GM18858 (cell line): ENCODE measurements around the gene EPN2.

Experiments
- ATAC-seq: cut with Tn5 transposase; IDR thresholded peaks from one replicate; pipeline ENCODE4 v1.9.1; 2021; ENCODE audit not compliant: unreplicated experiment

The EPN2 gene

DNA sequence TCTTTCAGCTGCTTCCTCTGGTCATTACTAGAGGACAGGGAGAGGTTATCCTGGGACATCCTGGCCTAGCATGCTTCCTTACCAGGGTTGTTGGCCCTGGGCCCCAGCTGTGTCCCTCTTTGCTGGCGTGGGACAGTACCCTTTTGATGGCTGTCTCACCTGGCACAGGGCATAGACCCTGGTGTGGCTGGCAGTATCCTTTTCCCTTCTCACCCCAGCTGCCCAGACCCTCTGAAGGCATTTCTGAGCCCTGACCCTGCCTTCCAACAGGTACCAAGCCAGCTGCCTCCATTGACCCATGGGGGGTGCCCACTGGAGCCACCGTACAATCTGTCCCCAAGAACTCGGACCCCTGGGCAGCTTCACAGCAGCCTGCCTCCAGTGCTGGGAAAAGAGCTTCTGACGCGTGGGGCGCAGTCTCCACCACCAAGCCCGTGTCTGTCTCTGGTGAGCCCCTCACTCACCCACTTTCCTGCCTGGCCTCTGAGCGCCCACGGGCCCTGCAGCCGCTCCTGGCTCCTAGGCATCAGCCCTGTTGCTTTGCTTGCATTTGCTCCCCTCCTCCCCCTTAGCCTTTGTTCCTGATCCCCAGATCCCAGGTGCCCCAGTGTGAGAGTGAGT is 91.4 kb downstream of the EPN2 start:
- no peak for ATAC-seq

DNA sequence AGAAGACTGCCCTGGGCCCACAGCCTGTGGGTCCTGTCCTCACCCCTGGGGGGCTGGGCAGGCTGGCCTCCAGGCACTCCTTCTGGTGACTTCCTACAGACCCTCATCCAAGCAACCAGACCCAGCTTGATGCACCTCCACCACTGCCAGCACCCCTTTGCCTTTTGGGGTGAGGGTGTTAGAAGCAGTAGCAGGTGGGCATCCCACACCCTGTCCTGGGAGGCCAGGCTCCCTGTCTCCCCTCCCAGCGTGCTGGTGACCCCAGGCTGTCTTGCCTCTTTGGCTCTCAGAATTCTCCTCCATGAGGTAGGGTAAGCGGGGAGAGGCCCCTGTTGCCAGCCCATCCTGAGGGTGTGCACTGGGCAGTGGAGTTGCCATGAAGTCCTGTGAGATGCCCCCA is 92.0 kb downstream of the EPN2 start:
- no peak for ATAC-seq

DNA sequence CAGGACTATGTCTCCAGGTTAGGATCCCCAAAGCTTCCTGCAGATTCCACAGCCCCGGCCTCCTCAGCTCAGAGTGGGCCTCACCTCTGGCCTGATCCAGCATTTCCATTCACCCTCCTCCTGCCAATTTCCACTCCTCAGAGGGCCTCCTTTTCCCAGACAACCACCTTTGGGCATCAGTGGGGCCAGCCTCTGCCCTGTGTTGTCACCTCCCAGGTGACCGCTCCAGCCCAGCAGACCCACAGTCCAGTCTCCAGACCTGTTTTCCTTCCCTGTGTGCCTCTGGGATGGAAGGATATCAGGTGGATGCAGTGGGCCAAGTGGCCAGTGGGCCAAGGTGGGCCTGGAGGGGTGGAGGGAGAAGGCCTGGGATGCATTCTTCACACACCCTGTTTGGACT is 92.7 kb downstream of the EPN2 start:
- ATAC-seq: no peak

DNA sequence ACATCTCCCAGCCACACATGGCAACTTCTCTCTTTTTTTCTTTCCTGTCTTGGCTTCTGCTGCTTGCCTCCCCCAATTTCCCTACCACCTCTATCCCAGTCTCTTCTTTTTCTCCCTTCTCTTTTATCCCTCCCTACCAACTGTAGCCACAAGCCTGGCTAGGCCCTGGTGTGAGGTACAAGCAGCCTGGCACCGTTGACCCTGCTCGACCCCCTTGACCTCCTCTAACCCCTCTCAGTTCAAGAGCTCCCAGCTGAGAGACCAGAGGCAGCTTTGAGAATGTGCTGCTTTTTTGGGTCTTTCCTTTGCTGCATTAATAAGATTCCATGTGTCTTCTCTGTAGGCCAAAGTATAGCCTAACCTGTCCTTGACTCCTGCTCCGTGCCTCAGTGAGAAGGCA is 93.1 kb downstream of the EPN2 start:
- no peak for ATAC-seq

DNA sequence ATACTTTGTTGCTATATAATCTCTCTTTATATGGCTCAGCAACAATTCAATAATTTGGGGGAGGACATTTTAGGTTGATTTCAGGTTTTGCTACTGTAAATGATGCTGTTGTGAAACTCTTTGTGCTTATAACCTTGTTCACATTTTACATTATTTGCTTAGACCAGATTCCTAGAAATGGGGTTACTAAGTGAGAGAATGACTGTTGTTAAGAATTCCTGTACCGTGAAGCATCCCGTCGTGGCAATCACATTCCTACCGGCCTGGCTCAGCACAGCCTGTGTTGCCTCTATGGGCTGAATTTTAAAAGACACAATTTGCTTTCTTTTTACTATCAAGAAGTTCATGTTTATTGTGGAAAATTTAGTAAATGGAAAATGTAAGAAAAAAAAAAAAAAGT is 94.0 kb downstream of the EPN2 start:
- no peak for ATAC-seq

DNA sequence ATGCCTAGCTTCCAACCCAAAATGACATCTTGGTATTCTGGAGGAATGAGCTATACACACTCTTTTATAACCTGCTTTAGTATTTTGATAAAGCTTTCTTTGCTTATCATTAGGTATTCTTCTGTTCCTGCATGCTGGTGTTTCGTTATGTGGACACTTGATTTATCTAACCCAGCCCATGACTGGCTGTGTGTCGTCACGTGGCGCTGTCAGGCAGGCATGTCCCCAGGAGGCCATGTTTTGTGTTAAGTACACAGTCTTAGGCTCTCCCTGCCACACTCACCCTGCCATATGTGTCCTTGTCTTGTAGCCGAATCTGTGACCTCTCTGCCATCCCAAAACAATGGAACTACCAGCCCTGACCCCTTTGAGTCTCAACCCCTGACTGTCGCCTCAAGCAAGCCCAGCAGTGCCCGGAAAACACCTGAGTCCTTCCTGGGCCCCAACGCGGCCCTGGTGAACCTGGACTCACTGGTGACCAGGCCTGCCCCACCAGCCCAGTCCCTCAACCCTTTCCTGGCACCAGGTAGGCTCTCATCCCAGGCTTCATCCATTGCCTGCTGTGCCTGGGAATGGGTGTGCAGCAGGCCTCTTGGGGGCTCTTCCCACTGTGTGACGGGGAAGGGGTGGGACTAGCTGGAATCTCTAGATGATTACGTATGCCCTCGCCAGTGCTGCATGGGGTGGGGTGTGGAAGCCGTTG is 94.5 kb downstream of the EPN2 start:
- no peak for ATAC-seq

DNA sequence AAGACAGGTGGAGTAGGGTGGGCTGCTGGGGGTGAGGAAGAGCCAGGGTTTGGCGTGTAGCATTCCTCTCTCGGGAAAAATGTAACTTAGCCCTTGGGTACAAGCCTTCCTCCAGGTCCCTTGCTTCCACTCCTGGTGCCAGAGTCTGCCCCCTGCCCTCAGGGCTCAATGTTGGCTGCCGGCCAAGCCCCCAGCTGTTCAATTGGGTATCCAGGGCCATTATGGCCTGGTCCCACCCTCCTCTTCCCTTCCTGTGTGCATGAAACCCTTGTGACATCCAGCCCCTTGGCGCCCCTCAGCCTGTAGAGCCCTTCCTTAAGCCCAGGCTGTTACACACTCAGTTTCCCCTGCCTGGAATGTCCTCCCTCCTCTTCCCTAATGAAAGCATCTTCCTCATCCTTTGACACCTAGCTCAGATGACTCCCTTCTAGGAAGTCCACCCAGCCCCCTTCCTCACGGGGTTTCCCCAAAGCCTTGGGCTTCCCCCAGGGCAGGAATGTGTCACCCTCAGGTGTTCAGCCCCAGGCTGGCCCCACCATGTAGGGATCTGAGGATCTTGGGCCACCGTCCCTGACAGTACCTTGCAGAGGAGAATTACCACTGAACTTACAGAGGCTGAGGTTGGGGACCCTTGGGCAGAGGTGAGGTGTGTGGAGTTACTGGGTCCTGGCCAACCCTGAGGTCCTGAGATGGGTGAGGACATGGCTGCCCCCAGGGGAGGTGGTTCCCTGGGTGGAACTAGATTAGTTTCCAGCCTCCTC is 95.4 kb downstream of the EPN2 start:
- ATAC-seq: no peak

DNA sequence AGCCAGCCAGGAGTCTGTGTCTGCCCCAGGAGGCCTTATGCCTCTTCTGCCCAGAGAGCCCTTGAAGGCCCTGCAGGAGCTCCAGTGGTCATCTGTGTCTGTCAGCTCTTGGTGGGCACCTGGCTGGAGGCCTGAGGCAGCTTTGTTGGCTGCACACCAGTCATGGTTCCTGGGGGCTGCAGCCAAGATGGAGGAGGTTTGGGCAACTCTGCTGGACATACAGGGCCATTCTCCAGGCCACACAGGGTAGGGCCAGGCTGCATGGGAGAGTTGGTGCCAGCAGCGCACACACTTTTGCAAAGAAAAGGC is 95.9 kb downstream of the EPN2 start:
- no peak for ATAC-seq

DNA sequence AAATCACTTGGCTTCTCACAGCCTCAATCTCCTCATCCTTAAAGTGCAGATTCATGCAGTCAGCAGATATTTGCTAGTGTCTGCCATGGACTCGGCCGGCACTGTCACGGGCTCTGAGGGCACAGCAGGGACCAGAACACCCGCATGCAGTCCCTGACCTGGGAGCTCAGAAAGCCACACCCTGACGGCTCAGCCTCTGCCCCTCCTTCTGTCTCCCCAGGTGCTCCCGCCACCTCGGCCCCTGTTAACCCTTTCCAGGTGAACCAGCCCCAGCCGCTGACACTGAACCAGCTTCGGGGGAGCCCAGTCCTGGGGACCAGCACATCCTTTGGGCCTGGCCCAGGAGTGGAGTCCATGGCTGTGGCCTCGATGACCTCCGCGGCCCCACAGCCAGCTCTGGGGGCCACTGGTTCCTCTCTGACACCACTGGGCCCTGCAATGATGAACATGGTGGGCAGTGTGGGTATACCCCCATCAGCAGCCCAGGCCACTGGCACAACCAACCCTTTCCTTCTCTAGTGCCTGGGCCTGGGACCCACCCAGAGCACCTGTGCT is 96.6 kb downstream of the EPN2 start:
- no peak for ATAC-seq

DNA sequence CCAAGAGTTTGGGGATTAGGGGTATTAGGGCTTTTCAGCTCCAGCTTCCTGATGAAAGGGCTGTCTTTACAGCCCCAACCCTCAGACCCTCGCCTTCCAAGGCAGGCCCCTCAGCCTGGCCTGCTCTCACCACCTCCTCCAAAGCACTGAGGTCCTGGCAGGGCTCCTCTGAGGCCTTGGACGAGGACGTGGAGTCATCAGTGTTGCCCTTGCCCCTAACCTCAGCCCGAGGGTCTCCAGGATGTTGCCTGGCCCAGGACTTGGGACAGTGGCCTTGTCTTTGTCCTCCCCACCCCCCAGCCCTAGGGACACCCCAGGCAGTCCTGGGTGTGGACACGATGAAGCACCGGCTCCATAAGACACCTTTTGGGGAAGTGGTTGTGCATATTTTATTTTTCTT is 97.2 kb downstream of the EPN2 start:
- ATAC-seq: no peak

DNA sequence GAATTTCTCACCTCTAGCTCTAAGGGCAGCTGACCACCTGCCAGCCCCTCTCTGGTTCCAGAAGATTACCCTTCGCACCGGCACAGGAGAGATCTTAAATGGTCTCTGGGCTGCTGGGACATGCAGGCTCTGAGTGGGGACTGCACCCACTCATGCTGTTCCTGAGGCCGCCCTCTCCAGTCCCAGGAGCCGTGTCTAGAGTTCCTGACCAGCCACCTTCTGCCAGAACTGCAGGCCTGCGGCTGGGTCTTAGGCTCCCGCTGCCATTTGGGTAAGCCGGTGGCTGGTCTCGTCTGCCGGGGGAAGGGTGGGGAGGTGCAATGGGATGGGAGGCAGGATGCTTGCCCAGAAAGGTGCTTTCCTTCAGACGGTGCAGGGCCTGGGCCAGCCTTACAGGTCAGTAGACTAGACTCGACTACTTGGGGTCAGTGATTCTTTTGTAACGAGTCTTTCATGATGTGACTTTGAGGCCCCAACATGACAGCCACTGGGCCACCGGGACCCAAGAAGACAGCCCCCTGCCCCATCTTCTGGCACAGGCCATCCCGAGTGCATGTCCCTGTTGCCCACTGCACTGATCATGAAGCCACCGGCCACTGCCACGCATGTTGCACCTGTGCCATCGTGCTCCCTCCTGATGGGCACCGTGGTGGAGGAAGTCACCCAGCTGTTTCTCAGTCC is 98.9 kb downstream of the EPN2 start:
- no peak for ATAC-seq

DNA sequence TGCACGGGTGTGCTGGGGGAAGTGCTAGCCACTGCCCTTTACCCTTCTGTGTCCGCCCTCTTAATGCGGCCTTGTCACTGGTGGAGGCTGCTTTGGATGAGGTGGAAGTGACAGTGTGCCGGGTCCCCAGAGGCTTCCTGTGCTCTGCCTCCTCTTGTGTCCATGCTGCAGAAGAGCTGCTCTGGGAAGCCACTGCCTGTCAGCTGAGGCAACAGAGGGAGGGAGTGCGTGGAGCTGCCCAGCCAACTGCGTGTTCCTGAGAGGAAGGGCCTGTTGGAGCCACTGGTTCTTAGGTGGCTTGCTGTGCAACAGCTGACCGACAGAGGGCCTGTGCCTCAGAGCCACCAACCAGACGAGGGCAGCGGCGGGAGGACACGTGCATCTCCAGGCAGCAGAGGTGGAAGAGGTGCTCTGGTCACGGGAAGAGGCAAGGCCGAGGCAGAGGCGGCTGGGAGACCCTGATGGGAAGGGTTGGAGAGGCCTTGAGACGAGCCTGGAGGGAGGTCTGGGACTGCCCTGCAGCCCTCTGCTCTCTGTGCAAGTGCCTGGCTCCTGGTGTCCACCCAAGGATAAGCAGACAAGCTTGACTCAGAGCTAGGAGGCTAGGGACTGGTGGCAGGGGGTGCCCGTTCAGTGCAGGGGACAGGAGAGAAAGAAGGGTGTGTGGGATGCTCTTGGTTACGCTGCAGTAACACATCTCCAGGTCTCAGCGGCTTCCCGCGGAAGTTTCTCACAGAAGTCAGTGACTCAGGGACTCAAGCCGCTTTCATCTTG is 100.0 kb downstream of the EPN2 start:
- no peak for ATAC-seq

DNA sequence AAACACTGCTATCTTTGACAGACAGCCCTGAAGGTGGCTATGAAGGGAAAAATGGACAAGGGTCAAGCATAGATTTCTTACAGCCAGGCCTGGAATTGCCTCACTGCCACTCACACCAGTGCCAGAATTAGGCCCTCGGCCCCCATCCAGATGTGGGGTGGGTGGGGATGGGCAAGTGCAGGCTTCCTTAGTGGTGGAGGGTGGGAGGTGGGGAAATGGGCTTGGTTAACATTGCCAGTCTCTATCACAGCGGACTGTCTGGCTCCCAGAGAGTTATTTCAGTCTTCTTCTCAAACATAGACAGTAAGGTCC is 100.5 kb downstream of the EPN2 start:
- ATAC-seq: no peak

DNA sequence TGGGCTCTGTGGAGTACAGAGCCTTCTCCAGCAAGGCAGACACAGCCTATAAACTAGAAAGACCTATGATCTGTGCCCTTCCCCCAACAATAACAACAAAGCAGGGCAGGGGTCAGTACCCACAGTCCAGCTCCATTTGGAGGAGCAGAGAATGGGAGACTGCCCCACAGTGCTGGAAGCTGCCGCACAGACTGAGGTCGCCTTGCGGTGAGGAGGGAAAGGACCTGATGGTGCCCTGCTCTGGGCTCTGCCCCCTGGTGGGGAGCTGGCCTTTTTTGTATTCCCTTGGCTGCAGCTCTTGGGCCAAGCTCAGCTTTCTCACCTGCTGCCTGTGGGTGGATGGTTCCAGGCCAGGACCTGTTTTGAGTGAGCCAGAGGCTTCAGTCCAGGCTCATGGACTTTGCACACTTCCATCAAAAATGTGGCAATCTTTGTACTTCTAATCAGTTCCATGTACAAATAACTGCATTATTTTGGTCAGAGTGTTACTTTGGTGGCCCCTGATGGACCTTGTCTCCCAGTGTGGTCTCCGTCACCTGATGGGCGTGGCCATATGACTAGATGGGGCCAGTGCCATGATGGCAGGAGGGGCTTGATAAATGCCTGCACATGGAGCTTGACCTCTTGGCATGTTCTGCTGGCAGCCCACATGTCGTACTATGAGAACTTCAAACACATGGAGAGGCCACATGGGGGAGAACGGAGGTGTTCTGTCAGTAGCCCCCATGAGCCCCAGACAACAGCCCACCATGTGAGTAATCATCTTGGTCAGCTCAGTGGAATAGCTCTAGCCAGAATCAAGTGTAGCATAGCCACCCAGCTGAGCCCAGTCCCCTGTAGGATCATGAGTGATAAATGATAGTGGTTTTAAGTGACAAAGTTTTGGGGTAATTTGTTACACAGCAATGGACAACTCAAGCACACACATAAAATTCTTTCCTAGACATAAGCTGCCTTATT is 101.1 kb downstream of the EPN2 start:
- ATAC-seq: no peak

DNA sequence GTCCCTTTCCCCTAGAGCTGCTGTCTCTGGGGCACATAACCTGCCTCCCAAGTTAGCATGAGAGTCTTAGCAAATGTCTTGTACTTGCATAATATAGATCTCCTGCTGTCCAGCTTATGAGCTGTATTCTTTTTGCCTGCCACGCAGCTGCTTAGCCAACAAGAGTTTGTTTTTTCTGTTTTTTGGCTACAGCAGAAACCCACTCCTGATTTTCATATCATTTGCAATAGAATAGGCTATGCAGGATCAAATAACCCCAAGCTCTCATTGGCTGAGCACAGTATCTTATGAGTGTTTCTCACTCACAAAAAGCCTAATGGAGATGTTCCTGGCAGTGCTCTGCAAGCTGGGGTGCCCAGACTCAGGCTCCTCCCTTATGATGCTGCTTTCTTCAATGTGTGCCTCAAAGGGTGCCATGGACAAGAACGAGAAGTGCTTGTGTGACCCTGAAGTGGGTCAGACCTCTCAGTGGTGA is 102.2 kb downstream of the EPN2 start:
- no peak for ATAC-seq

DNA sequence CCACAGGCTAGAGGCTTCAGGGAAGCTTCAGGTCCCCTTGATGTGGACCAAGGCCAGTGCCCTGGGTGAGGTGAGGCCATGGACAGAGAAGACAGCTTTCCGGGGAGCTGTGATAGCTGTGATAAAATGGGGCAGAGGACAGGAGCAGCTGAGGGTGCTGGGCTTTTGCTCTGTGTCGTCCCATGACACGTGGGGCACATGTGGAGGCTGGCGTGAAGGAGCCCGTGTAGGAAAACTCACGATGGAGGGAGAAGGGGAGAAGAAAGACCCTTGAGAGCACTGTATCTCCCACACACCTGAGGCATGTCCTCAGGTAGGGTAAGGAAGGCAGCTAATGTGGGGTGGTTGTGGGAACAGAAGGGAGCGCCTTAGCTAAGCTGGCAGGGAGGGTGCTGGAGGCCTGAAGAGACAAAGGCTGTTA is 104.1 kb downstream of the EPN2 start:
- no peak for ATAC-seq

DNA sequence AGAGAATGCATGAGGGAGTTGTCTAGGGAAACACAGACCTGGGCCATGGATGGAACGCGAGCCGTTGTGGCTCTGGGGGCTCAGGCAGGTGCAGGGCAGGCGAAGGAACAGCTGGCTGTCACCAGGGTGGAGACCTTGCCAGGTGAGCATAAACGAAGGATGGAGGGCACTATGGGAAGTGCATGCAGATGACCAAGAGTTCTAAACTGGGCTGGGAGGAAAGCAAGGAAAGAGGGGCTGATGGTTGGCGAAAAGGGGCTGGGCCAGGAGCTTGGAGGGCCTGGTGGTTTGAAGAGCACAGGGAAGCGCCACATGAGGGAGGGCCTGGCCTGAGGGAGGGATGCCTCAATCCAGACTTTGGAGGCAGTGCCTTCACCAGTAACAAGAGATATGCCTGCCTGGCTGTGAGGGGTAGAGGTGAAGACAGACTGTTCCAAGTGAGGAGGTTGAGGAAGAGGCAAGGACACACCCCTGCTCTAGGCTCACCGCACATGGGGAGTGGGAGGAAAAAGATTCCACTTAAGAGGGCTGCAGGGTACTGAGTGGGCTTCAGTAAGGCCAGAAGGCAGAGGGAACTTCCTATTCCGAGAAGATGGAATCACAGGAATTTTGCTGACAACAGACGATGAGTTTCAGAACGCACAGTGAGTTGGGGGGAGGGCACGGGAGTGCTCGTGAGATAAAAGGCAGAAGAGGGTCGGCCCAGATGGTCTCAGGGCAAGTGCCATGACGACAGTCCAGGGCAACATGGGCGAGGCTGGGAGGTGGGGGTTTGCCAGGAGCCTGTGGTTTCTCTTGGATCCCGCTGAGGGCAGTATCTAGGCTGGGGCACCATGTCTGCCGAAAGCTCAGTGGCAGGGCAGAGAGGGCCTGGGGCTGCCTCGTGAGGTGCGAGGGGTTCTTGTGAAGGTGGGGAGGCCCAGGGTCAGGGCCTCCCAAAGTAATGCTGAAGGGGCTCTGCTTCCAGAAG is 104.8 kb downstream of the EPN2 start:
- ATAC-seq: no peak

DNA sequence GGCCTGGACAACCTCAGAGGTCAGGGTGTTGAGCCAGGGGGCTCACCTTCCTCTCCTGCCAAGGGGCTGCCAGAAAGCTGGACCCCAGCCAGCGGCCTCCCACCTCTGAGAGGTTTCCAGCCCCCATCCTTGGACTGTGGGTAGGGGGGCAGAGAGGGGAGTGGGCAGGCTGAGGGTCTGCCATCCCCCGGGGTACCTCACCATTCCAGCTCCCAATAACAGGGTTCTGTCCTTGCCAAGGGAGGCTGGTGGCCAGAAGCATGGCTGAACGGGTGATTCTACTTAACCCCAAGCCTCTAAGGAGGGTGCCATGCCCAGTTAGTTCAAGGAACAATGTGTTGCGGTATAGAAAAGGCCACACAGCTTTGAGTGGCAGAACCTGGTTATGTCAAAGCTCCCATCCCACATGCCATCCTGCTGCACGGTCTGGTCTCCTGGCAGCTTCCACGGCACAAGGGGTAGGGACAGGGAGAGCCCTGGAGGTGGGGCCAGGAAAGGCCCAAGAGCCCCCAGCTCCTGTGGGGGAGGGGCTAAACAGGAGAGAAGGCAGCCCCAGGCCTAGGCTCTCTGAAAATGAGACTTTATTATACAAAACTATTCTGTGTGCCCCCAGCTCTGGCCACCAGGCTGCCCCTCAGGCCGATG is 105.6 kb downstream of the EPN2 start:
- ATAC-seq: no peak
